Fibroblast of the aortic adventitia (primary cell): ENCODE measurements around the gene TXNL1. TPM values are rescaled to one million over a fixed set of nuclear protein-coding genes. Genes with fewer than 3 reads are reported as not detected.

Experiments used
- DNase-seq: peaks from one replicate; pipeline ENCODE4 v3.0.0-alpha.2; 2010; ENCODE audit warnings: low read depth
- H3K4me3 ChIP-seq: 2 replicates; pipeline ENCODE4 v1.5.1; 2011; ENCODE audit warnings: low read depth, mild to moderate bottlenecking, control low read depth, low read length, moderate library complexity
- total RNA-seq: library from RNA; depleted of rRNA; stranded (reverse); fragments of >200 nt; gene quantifications from 2 replicates; pipeline ENCODE4 v1.2.3, GENCODE V29; 2012; ENCODE audit warnings: low replicate concordance
- TF ChIP-seq, protein P1 (sequence below): IDR thresholded peaks from 2 replicates; pipeline ENCODE4 v1.5.1; 2011; ENCODE audit warnings: mild to moderate bottlenecking, low read length, control low read depth, inconsistent platforms; ENCODE audit not compliant: insufficient read depth

TXNL1 gene
- total RNA-seq, 1 donor, result 68.3 TPM

DNA sequence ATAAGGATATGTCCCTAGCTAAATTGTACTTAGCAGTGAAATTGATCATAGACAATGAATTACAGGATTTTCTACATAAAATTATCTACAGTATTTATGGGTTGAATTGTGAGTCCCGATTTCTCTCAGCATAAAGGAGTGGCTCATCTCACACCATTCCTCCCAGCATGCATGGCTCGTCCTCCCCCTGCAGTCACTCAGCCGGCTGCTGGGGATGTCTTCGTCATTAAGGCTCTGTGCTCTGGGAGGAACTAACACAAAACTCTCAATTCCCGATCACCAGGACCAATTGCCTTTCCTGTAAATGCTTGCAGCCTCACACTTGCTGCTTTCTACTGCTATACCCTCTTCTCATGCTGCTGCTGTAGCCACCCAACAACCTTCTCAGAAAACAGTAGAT, 75.9 kb downstream of the TXNL1 start:
- no peak overlapping the region for H3K4me3 ChIP-seq
- TF ChIP-seq, protein P1, sequence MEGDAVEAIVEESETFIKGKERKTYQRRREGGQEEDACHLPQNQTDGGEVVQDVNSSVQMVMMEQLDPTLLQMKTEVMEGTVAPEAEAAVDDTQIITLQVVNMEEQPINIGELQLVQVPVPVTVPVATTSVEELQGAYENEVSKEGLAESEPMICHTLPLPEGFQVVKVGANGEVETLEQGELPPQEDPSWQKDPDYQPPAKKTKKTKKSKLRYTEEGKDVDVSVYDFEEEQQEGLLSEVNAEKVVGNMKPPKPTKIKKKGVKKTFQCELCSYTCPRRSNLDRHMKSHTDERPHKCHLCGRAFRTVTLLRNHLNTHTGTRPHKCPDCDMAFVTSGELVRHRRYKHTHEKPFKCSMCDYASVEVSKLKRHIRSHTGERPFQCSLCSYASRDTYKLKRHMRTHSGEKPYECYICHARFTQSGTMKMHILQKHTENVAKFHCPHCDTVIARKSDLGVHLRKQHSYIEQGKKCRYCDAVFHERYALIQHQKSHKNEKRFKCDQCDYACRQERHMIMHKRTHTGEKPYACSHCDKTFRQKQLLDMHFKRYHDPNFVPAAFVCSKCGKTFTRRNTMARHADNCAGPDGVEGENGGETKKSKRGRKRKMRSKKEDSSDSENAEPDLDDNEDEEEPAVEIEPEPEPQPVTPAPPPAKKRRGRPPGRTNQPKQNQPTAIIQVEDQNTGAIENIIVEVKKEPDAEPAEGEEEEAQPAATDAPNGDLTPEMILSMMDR, result no peak
- no peak for DNase-seq

DNA sequence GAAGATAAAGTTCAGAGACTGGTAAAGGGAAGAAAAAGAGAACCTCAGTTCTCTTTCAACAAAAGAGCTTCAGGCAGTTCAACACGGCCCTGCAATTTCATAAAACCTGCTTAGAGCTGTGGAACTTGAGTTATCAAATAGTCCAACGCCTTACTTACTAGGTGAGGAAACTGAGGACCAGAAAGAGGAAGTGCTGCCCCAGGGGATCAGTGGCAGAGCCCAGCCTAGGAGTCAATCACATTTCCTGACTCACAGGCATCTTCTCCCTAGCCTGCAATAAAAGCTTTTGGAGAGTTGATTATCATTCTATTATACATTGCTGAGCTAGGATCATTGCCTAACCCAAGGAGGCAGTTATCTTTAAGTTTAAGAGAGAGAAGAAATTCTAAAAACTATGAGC, 77.4 kb downstream of the TXNL1 start:
- TF ChIP-seq, protein P1, result no peak
- DNase-seq, result no peak
- no peak overlapping the region for H3K4me3 ChIP-seq

DNA sequence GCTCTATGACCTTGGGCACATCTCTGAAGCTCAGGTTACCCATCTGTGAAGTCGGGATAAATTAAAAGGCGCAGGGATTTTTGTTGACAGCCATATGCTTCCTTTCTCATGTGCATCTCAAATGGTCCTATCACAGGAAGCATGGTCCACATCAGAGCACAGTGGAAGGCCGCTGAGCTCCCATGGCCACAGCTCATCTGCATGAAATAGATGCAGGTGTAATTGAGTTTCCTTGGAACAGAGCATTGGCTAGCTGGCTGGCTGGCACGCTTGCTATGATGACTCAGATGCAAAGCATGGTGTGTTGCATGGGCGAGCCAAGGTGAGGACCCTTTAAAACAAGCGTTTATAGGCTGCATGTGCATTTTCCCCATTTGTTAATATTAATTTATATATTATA, 79.3 kb downstream of the TXNL1 start:
- TF ChIP-seq, protein P1, result no peak
- DNase-seq, result no peak
- H3K4me3 ChIP-seq, result no peak overlapping the region

DNA sequence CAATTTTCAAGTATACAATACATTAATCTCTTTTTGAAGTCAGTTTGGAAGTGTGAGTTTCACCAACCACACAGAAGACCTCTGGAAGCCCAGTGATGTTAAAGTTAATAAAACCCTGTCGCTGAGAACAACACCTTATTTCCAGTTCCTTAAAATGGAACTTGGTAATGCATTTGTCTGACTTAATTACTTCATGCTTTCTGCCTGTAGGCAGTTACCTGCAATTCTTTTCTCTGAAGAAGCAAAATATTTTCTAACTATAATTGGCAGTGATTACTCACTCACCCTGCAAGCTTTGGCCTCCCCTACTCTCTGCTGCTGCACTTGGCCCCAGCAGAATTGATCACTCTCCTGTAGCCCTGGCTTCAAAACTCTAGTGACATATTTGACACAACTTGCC, 81.5 kb downstream of the TXNL1 start:
- DNase-seq, result no peak
- H3K4me3 ChIP-seq, result no peak overlapping the region
- TF ChIP-seq, protein P1, result no peak

DNA sequence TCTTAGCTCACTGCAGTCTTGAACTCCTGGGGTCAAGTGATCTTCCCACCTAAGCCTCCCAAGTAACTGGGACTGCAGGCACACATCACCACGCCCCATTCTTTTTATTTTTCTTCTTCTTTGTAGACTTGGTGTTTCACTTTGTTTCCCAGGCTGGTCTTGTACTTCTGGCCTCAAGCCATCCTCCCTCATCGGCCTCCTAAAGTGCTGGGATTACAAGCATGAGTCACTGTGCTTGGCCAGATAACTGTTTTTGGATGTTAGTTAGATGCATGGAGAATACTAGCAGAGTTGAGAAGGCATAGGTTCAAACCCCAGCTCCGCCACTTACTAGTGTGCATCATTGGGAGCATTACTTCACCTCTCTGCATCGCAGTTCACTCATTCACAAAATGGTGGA, 88.3 kb downstream of the TXNL1 start:
- TF ChIP-seq, protein P1, result no peak
- no peak overlapping the region for H3K4me3 ChIP-seq
- DNase-seq, result peak; percentile 47

Other genes starting within 250 kb of the TXNL1 start
- gene WDR7, start 12.8 kb upstream of the TXNL1 start, total RNA-seq, result 24.0 and 26.7 TPM in 2 replicates